HepG2 (cell line): ENCODE measurements around the gene C2orf92. TPM values are rescaled to one million over a fixed set of nuclear protein-coding genes. Genes with fewer than 3 reads are reported as not detected.
A peak's percentile ranks its signal among the peaks of the same experiment; 100 is the strongest.

Experiments used
- EP300 ChIP-seq, 3 experiments: sonication (generic) in 1 of 3; formaldehyde crosslinking in 1 of 3; IDR thresholded peaks; 2 replicates each; pipeline versions ENCODE4 v1.5.1 to v1.6.1; 2011 to 2020; ENCODE audit warnings: low read depth in 2 of 3, low read length in 2 of 3, borderline replicate concordance in 1 of 3, improper control_type of control experiment in 1 of 3, mild to moderate bottlenecking in 1 of 3, missing genetic modification reagents in 1 of 3, moderate library complexity in 1 of 3
- FOSL1 ChIP-seq: sonication (generic); formaldehyde crosslinking; IDR thresholded peaks from 2 replicates; pipeline ENCODE4 v1.9.0; 2021; ENCODE audit warnings: missing genetic modification reagents, borderline replicate concordance
- JUND ChIP-seq: sonication (generic); formaldehyde crosslinking; IDR thresholded peaks from 2 replicates; pipeline ENCODE4 v1.8.0; 2022; ENCODE audit warnings: mild to moderate bottlenecking, missing genetic modification reagents
- KLF6 ChIP-seq: IDR thresholded peaks from 2 replicates; pipeline ENCODE4 v1.8.0; 2016; ENCODE audit warnings: missing biosample characterization, missing genetic modification reagents
- LCORL ChIP-seq, 2 experiments: fragments of 450-650 bp in 1 of 2; sonication (generic) in 1 of 2; formaldehyde crosslinking in 1 of 2; IDR thresholded peaks; 2 replicates each; pipeline versions ENCODE4 v1.5.0 to v1.6.1; 2017 to 2020; ENCODE audit warnings: antibody characterized with exemption in 1 of 2, missing genetic modification reagents in 1 of 2
- MLLT10 ChIP-seq: sonication (generic); formaldehyde crosslinking; IDR thresholded peaks from 2 replicates; pipeline ENCODE4 v1.4.0; 2020; ENCODE audit warnings: missing genetic modification reagents
- MLX ChIP-seq: IDR thresholded peaks from 2 replicates; pipeline ENCODE4 v1.6.1; 2016
- MTA3 ChIP-seq: sonication (generic); formaldehyde crosslinking; IDR thresholded peaks from 2 replicates; pipeline ENCODE4 v1.4.0; 2020; ENCODE audit warnings: missing genetic modification reagents
- MXI1 ChIP-seq: IDR thresholded peaks from 3 replicates; pipeline ENCODE4 v1.6.1; 2012; ENCODE audit warnings: low read depth, low read length, inconsistent platforms, borderline replicate concordance
- NONO ChIP-seq, 2 experiments: fragments of 450-650 bp in 1 of 2; sonication (generic) in 1 of 2; formaldehyde crosslinking in 1 of 2; IDR thresholded peaks in 1 of 2; conservative IDR thresholded peaks in 1 of 2; 2 replicates each; pipeline versions ENCODE4 v1.6.1 to v1.8.0; 2017 to 2022; ENCODE audit warnings: mild to moderate bottlenecking in 1 of 2, missing genetic modification reagents in 1 of 2, moderate library complexity in 1 of 2
- PITX1 ChIP-seq: sonication (generic); formaldehyde crosslinking; IDR thresholded peaks from 2 replicates; pipeline ENCODE4 v1.5.1; 2020; ENCODE audit warnings: mild to moderate bottlenecking, missing genetic modification reagents
- PRDM4 ChIP-seq: sonication (generic); formaldehyde crosslinking; IDR thresholded peaks from 2 replicates; pipeline ENCODE4 v1.9.0; 2021; ENCODE audit warnings: missing genetic modification reagents, borderline replicate concordance
- RBM39 ChIP-seq: fragments of 200-400 bp; formaldehyde crosslinking; IDR thresholded peaks from one replicate; pipeline ENCODE4 v1.6.1; 2018; ENCODE audit warnings: antibody characterized with exemption, mild to moderate bottlenecking, low read depth, low read length; ENCODE audit not compliant: poor library complexity, severe bottlenecking
- REXO4 ChIP-seq: sonication (generic); formaldehyde crosslinking; IDR thresholded peaks from 2 replicates; pipeline ENCODE4 v1.8.0; 2022; ENCODE audit warnings: missing genetic modification reagents, mild to moderate bottlenecking, borderline replicate concordance
- SRSF4 ChIP-seq: fragments of 200-400 bp; formaldehyde crosslinking; IDR thresholded peaks from one replicate; pipeline ENCODE4 v1.6.1; 2018; ENCODE audit warnings: mild to moderate bottlenecking, low read depth, low read length, moderate library complexity; ENCODE audit not compliant: poor library complexity, severe bottlenecking
- SRSF9 ChIP-seq: fragments of 200-400 bp; formaldehyde crosslinking; IDR thresholded peaks from 2 replicates; pipeline ENCODE4 v1.6.1; 2018; ENCODE audit warnings: borderline replicate concordance, mild to moderate bottlenecking, low read depth, low read length; ENCODE audit not compliant: insufficient read depth, poor library complexity, severe bottlenecking
- ZC3H13 ChIP-seq: sonication (generic); formaldehyde crosslinking; IDR thresholded peaks from 2 replicates; pipeline ENCODE4 v1.8.1; 2023; ENCODE audit warnings: mild to moderate bottlenecking, missing genetic modification reagents, moderate library complexity
- ZNF180 ChIP-seq: sonication (generic); formaldehyde crosslinking; IDR thresholded peaks from 2 replicates; pipeline ENCODE4 v1.4.0; 2020; ENCODE audit warnings: low read depth, missing genetic modification reagents, borderline replicate concordance
- ZNF431 ChIP-seq: sonication (generic); formaldehyde crosslinking; IDR thresholded peaks from 2 replicates; pipeline ENCODE4 v1.9.0; 2022; ENCODE audit warnings: missing genetic modification reagents, low read depth, mild to moderate bottlenecking, borderline replicate concordance
- ZNF879 ChIP-seq: sonication (generic); formaldehyde crosslinking; IDR thresholded peaks from 2 replicates; pipeline ENCODE4 v1.8.1; 2023; ENCODE audit warnings: missing genetic modification reagents
- ZSCAN9 ChIP-seq: IDR thresholded peaks from 2 replicates; pipeline ENCODE4 v1.6.1; 2016; ENCODE audit warnings: borderline replicate concordance
- polyA plus RNA-seq, 8 experiments: library from polyadenylated mRNA; depleted of rRNA in 3 of 8; stranded (reverse) in 7 of 8; unstranded in 1 of 8; fragments of >200 nt; fragmentation: Illumina TruSeq in 4 of 8; extraction: Trizol in 4 of 8; gene quantifications; 2 replicates each; pipeline versions ENCODE4 v1.2.1 to v1.2.3, GENCODE V29; 2011 to 2016; ENCODE audit warnings: low read depth in 4 of 8, missing spikeins in 1 of 8, mixed read lengths in 1 of 8; ENCODE audit not compliant: insufficient read depth in 1 of 8
- total RNA-seq, 5 experiments: library from RNA; depleted of rRNA; stranded (reverse); fragments of >200 nt; fragmentation: Illumina TruSeq; extraction: Trizol; gene quantifications; 2 replicates each; pipeline ENCODE4 v1.2.3, GENCODE V29; 2016; ENCODE audit warnings: low read depth in 1 of 5
- TF ChIP-seq, protein P1 (sequence below): sonication (generic); formaldehyde crosslinking; IDR thresholded peaks from 2 replicates; pipeline ENCODE4; 2020; ENCODE audit warnings: missing genetic modification reagents, mild to moderate bottlenecking, borderline replicate concordance

C2orf92 gene
- total and polyA plus RNA-seq, 2 of the 13 experiments (the other 11 are each of a cell fraction or from before 2014, with no cell fraction given): 4.9 to 5.0 TPM

GRCh38 chr2:97713296-97714083, 44.0 kb downstream of the C2orf92 start, which contains the start of gene ZAP70 (continued):
- no peak for TF ChIP-seq PRDM4 (CRISPR knock-in tag)
- no peak for TF ChIP-seq ZC3H13 (CRISPR knock-in tag)
- no peak for TF ChIP-seq NONO (IDR thresholded peaks at IDR 0.05)
- no peak for TF ChIP-seq NONO (CRISPR knock-in tag; conservative IDR thresholded peaks at IDR 0.05)
- TF ChIP-seq, protein P1, sequence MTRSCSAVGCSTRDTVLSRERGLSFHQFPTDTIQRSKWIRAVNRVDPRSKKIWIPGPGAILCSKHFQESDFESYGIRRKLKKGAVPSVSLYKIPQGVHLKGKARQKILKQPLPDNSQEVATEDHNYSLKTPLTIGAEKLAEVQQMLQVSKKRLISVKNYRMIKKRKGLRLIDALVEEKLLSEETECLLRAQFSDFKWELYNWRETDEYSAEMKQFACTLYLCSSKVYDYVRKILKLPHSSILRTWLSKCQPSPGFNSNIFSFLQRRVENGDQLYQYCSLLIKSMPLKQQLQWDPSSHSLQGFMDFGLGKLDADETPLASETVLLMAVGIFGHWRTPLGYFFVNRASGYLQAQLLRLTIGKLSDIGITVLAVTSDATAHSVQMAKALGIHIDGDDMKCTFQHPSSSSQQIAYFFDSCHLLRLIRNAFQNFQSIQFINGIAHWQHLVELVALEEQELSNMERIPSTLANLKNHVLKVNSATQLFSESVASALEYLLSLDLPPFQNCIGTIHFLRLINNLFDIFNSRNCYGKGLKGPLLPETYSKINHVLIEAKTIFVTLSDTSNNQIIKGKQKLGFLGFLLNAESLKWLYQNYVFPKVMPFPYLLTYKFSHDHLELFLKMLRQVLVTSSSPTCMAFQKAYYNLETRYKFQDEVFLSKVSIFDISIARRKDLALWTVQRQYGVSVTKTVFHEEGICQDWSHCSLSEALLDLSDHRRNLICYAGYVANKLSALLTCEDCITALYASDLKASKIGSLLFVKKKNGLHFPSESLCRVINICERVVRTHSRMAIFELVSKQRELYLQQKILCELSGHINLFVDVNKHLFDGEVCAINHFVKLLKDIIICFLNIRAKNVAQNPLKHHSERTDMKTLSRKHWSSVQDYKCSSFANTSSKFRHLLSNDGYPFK (CRISPR knock-in tag): no peak
- TF ChIP-seq MTA3 (CRISPR knock-in tag): no peak
- no peak for TF ChIP-seq SRSF4
- no peak for TF ChIP-seq FOSL1 (CRISPR knock-in tag)
- no peak for TF ChIP-seq MLX (CRISPR knock-in tag)
- 0 out of 2 replicates have a peak, but pooled peaks have one; percentile 27 for TF ChIP-seq ZSCAN9
- no peak for TF ChIP-seq MLLT10 (CRISPR knock-in tag)
- no peak for TF ChIP-seq SRSF9
- TF ChIP-seq EP300 (IDR thresholded peaks at IDR 0.05; ENCODE audit: low read depth in 2 of 2, low read length in 2 of 2): no peak
- TF ChIP-seq EP300 (CRISPR knock-in tag; IDR thresholded peaks at IDR 0.05; ENCODE audit: borderline replicate concordance): no peak
- no peak for TF ChIP-seq ZNF180 (CRISPR knock-in tag)
- no peak for TF ChIP-seq RBM39
- TF ChIP-seq LCORL (IDR thresholded peaks at IDR 0.05): no peak
- TF ChIP-seq LCORL (CRISPR knock-in tag; IDR thresholded peaks at IDR 0.05): peak; percentile 50; the same call in 1 of the 2 replicates
- no peak for TF ChIP-seq ZNF879
- no peak for TF ChIP-seq JUND (CRISPR knock-in tag)
- TF ChIP-seq MXI1: no peak; the same call in 2 of the 3 replicates
- TF ChIP-seq KLF6 (CRISPR knock-in tag): peak; percentile 53; the same call in 1 of the 2 replicates
- TF ChIP-seq ZNF431 (CRISPR knock-in tag): no peak
- no peak for TF ChIP-seq PITX1
- TF ChIP-seq REXO4 (CRISPR knock-in tag): no peak
- TF ChIP-seq, all 625 proteins: peak for 66
